ENCODE data around the gene HTR1D. TPM values are rescaled to one million over a fixed set of nuclear protein-coding genes. Genes with fewer than 3 reads are reported as not detected.

HTR1D gene
- polyA plus RNA-seq, 1 donor (not counting 4 experiments of a cell fraction or from before 2014, with no cell fraction given) = 0.08 TPM

DNA sequence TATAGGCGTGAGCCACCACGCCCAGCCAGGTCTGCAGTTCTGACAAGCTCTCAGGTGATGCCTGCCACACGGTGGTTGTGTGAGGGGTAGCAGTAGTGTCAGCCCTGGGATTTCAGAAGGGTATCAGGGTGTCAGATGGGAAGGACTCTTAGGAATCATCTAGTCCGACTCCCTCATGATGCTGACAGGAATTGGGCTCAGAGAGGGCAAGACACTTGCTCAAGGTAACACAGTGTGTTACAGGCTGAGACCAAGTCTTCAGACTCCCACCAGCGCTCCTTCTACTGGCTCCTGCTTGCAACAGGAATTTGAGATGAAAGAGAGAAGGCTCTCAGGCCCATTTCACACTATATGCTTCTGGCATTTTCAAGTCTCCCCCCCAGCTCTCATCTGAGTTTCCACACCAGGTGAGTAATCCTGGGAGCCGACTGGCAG lies 6.9 kb downstream of the HTR1D start:
- no peaks in the 10 kb centered on the region for H3K9me3 ChIP-seq (ENCODE audit: control insufficient read depth, low read depth, low read length)
- H3K4me2 ChIP-seq (ENCODE audit: control insufficient read depth, extremely low read depth, insufficient read depth, low read depth, low read length) = no peak overlapping the region
- H3K4me3 ChIP-seq (ENCODE audit: control insufficient read depth in 2 of 3, extremely low read depth in 1 of 3, insufficient read depth in 2 of 3, low read depth in 1 of 3, low read length in 3 of 3) = no peak overlapping the region
- H3K9me1 ChIP-seq (ENCODE audit: control insufficient read depth, extremely low read depth, insufficient read depth, low read length) = no peaks in the 10 kb centered on the region
- peaks cover 8% of the 10 kb centered on the region for H3K4me1 ChIP-seq (ENCODE audit: control insufficient read depth, extremely low read depth, insufficient read depth, low read length)
- no peaks in the 10 kb centered on the region for H4K20me1 ChIP-seq (ENCODE audit: control insufficient read depth, extremely low read depth, insufficient read depth, low read length)
- H3K27me3 ChIP-seq (ENCODE audit: control insufficient read depth, extremely low read depth, insufficient read depth, low read length) = no peaks in the 10 kb centered on the region
- no peak overlapping the region for H2AFZ ChIP-seq (ENCODE audit: control insufficient read depth, low read length)
- H3K27ac ChIP-seq (ENCODE audit: control insufficient read depth, insufficient read depth, low read length) = no peak overlapping the region
- no peak overlapping the region for H3K9ac ChIP-seq (ENCODE audit: control insufficient read depth, extremely low read depth, insufficient read depth, low read length)
- DNase-seq (ENCODE audit: low read depth, low spot score) (no peak), FAIRE-seq (peak; percentile 52)
- H3K79me2 ChIP-seq (ENCODE audit: control insufficient read depth, insufficient read depth, low read length) = no peaks in the 10 kb centered on the region
- no peaks in the 10 kb centered on the region for H3K36me3 ChIP-seq (ENCODE audit: control insufficient read depth in 2 of 2, extremely low read depth in 1 of 2, insufficient read depth in 2 of 2, low read length in 2 of 2)
- dilution Hi-C loops (cut with MboI; ENCODE audit: extremely low pct_ligation_motif_present, low sequenced_read_pairs) = no loop called here
- TF ChIP-seq, protein P1, sequence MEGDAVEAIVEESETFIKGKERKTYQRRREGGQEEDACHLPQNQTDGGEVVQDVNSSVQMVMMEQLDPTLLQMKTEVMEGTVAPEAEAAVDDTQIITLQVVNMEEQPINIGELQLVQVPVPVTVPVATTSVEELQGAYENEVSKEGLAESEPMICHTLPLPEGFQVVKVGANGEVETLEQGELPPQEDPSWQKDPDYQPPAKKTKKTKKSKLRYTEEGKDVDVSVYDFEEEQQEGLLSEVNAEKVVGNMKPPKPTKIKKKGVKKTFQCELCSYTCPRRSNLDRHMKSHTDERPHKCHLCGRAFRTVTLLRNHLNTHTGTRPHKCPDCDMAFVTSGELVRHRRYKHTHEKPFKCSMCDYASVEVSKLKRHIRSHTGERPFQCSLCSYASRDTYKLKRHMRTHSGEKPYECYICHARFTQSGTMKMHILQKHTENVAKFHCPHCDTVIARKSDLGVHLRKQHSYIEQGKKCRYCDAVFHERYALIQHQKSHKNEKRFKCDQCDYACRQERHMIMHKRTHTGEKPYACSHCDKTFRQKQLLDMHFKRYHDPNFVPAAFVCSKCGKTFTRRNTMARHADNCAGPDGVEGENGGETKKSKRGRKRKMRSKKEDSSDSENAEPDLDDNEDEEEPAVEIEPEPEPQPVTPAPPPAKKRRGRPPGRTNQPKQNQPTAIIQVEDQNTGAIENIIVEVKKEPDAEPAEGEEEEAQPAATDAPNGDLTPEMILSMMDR (optimal IDR thresholded peaks at IDR 0.05 in 1 of 3, IDR thresholded peaks at IDR 0.05 in 1 of 3, conservative IDR thresholded peaks at IDR 0.05 in 1 of 3; ENCODE audit: extremely low read depth in 1 of 3, insufficient read depth in 2 of 3, low read length in 3 of 3) = peak; percentile 9 to 61 (median 43)
- TF ChIP-seq EZH2 (IDR thresholded peaks at IDR 0.05; ENCODE audit: low read length) = no peak

DNA sequence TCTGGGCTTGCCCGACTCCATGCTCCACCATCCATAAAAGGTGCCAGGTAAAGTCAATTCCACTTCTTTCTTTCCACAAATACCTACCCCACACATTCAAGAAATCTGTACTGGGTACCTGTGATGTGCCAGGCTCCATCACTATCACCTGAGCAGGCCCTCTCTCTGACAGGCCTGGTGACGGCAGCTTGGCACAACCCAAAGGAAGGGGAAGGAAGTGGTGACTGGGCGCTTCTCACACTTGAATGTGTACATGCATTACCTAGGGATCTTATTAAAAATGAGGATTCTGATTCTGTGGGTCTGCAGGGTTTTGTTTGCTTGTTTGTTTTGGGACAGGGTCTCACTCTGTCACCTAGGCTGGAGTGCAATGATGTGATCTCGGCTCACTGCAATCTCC lies 7.5 kb downstream of the HTR1D start:
- no peak overlapping the region for H3K4me3 ChIP-seq (ENCODE audit: control insufficient read depth in 2 of 3, extremely low read depth in 1 of 3, insufficient read depth in 2 of 3, low read depth in 1 of 3, low read length in 3 of 3)
- H3K4me2 ChIP-seq (ENCODE audit: control insufficient read depth, extremely low read depth, insufficient read depth, low read depth, low read length) = no peak overlapping the region
- no peaks in the 10 kb centered on the region for H3K9me1 ChIP-seq (ENCODE audit: control insufficient read depth, extremely low read depth, insufficient read depth, low read length)
- DNase-seq (ENCODE audit: low read depth, low spot score) (no peak), FAIRE-seq (no peak)
- no peaks in the 10 kb centered on the region for H3K36me3 ChIP-seq (ENCODE audit: control insufficient read depth in 2 of 2, extremely low read depth in 1 of 2, insufficient read depth in 2 of 2, low read length in 2 of 2)
- H4K20me1 ChIP-seq (ENCODE audit: control insufficient read depth, extremely low read depth, insufficient read depth, low read length) = no peaks in the 10 kb centered on the region
- H3K9ac ChIP-seq (ENCODE audit: control insufficient read depth, extremely low read depth, insufficient read depth, low read length) = no peak overlapping the region
- H3K27ac ChIP-seq (ENCODE audit: control insufficient read depth, insufficient read depth, low read length) = no peak overlapping the region
- H2AFZ ChIP-seq (ENCODE audit: control insufficient read depth, low read length) = no peak overlapping the region
- TF ChIP-seq, protein P1 (optimal IDR thresholded peaks at IDR 0.05 in 1 of 3, IDR thresholded peaks at IDR 0.05 in 1 of 3, conservative IDR thresholded peaks at IDR 0.05 in 1 of 3; ENCODE audit: extremely low read depth in 1 of 3, insufficient read depth in 2 of 3, low read length in 3 of 3) = no peak
- TF ChIP-seq EZH2 (IDR thresholded peaks at IDR 0.05; ENCODE audit: low read length) = no peak
- H3K9me3 ChIP-seq (ENCODE audit: control insufficient read depth, low read depth, low read length) = no peaks in the 10 kb centered on the region
- peaks cover 7% of the 10 kb centered on the region for H3K4me1 ChIP-seq (ENCODE audit: control insufficient read depth, extremely low read depth, insufficient read depth, low read length)
- H3K27me3 ChIP-seq (ENCODE audit: control insufficient read depth, extremely low read depth, insufficient read depth, low read length) = no peaks in the 10 kb centered on the region
- no peaks in the 10 kb centered on the region for H3K79me2 ChIP-seq (ENCODE audit: control insufficient read depth, insufficient read depth, low read length)
- dilution Hi-C loops (cut with MboI; ENCODE audit: extremely low pct_ligation_motif_present, low sequenced_read_pairs) = no loop called here

All from keratinocyte (primary cell).